ENCODE results near the gene MEX3D.
"Not testable (repeated sequence)": the region's sequence is repeated elsewhere in the genome, so short reads cannot be mapped to it uniquely, and the experiment has no call there.

The MEX3D gene

GRCh38 chr19:1523412-1524286 is 44.5 kb downstream of the MEX3D start, which contains the start of gene PLK5:
Gene PLK5, plus strand, starts transcription at chr19:1524077. Its CDS starts 2,920 bp downstream, at chr19:1526997.
- CTCF ChIA-PET, result no interaction called here
- POLR2A ChIA-PET, result no interaction called here
- TF ChIP-seq NFRKB (IDR thresholded peaks at IDR 0.05) (no peak), BHLHE40 (IDR thresholded peaks at IDR 0.05; ENCODE audit: borderline replicate concordance) (no peak), HDGF (IDR thresholded peaks at IDR 0.05; ENCODE audit: borderline replicate concordance) (no peak), FOXM1 (IDR thresholded peaks at IDR 0.05; ENCODE audit: borderline replicate concordance) (no peak), LEF1 (IDR thresholded peaks at IDR 0.05; ENCODE audit: borderline replicate concordance) (no peak), ARNT (IDR thresholded peaks at IDR 0.05) (no peak), PKNOX1 (IDR thresholded peaks at IDR 0.05) (no peak), FOXK2 (IDR thresholded peaks at IDR 0.05) (no peak), TARDBP (IDR thresholded peaks at IDR 0.05) (no peak), ELF4 (IDR thresholded peaks at IDR 0.05) (no peak), FOXA1 (IDR thresholded peaks at IDR 0.05) (no peak), SUZ12 (IDR thresholded peaks at IDR 0.05) (no peak), ZNF384 (IDR thresholded peaks at IDR 0.05) (no peak)
- no peak for DNase-seq (ENCODE audit: extremely low spot score)

- CTCF ChIA-PET, result no interaction called here
- TF ChIP-seq ZNF384 (IDR thresholded peaks at IDR 0.05), result no peak
- no peak for TF ChIP-seq CTBP1 (IDR thresholded peaks at IDR 0.05; ENCODE audit: borderline replicate concordance)
- no peak for TF ChIP-seq NFRKB (IDR thresholded peaks at IDR 0.05)
- TF ChIP-seq L3MBTL2 (conservative IDR thresholded peaks at IDR 0.05), result no peak
- TF ChIP-seq SUZ12 (IDR thresholded peaks at IDR 0.05), result no peak
- no peak for TF ChIP-seq ARNT (IDR thresholded peaks at IDR 0.05)
- no peak for TF ChIP-seq FOXK2 (IDR thresholded peaks at IDR 0.05)
- no peak for TF ChIP-seq FOXA1 (IDR thresholded peaks at IDR 0.05)
- no peak for TF ChIP-seq BHLHE40 (IDR thresholded peaks at IDR 0.05; ENCODE audit: borderline replicate concordance)
- TF ChIP-seq FOXM1 (IDR thresholded peaks at IDR 0.05; ENCODE audit: borderline replicate concordance), result no peak
- TF ChIP-seq HDGF (IDR thresholded peaks at IDR 0.05; ENCODE audit: borderline replicate concordance), result no peak
- DNase-seq (ENCODE audit: extremely low spot score), result no peak
- POLR2A ChIA-PET, result no interaction called here
Observed at GRCh38 chr19:1522838-1523237, 45.3 kb downstream of the MEX3D start.

- no peak for TF ChIP-seq SUZ12 (IDR thresholded peaks at IDR 0.05)
- TF ChIP-seq HDGF (IDR thresholded peaks at IDR 0.05; ENCODE audit: borderline replicate concordance), result no peak
- TF ChIP-seq TARDBP (IDR thresholded peaks at IDR 0.05), result no peak
- POLR2A ChIA-PET, result no interaction called here
- CTCF ChIA-PET, result no interaction called here
- DNase-seq (ENCODE audit: extremely low spot score), result no peak
Observed at GRCh38 chr19:1522061-1522460, 46.1 kb downstream of the MEX3D start.

- CTCF ChIA-PET, result no interaction called here
- POLR2A ChIA-PET, result no interaction called here
- TF ChIP-seq SUZ12 (IDR thresholded peaks at IDR 0.05) (no peak), BHLHE40 (IDR thresholded peaks at IDR 0.05; ENCODE audit: borderline replicate concordance) (no peak), FOXA1 (IDR thresholded peaks at IDR 0.05) (no peak), LEF1 (IDR thresholded peaks at IDR 0.05; ENCODE audit: borderline replicate concordance) (no peak), ARNT (IDR thresholded peaks at IDR 0.05) (no peak), FOXK2 (IDR thresholded peaks at IDR 0.05) (no peak), PKNOX1 (IDR thresholded peaks at IDR 0.05) (no peak), SP1 (IDR thresholded peaks at IDR 0.05) (no peak), L3MBTL2 (conservative IDR thresholded peaks at IDR 0.05) (no peak), TARDBP (IDR thresholded peaks at IDR 0.05) (no peak), FOXM1 (IDR thresholded peaks at IDR 0.05; ENCODE audit: borderline replicate concordance) (no peak), HDGF (IDR thresholded peaks at IDR 0.05; ENCODE audit: borderline replicate concordance) (no peak), CTBP1 (IDR thresholded peaks at IDR 0.05; ENCODE audit: borderline replicate concordance) (no peak), ZNF384 (IDR thresholded peaks at IDR 0.05) (no peak), NFRKB (IDR thresholded peaks at IDR 0.05) (no peak), ELF4 (IDR thresholded peaks at IDR 0.05) (no peak)
- DNase-seq (ENCODE audit: extremely low spot score), result no peak
Observed at GRCh38 chr19:1521636-1522035, 46.5 kb downstream of the MEX3D start.

- ChIA-PET CTCF (no interaction called here), POLR2A (no interaction called here)
- no peak for DNase-seq (ENCODE audit: extremely low spot score)
- TF ChIP-seq PKNOX1 (IDR thresholded peaks at IDR 0.05), result no peak
- no peak for TF ChIP-seq CTBP1 (IDR thresholded peaks at IDR 0.05; ENCODE audit: borderline replicate concordance)
- no peak for TF ChIP-seq SP1 (IDR thresholded peaks at IDR 0.05)
- no peak for TF ChIP-seq FOXM1 (IDR thresholded peaks at IDR 0.05; ENCODE audit: borderline replicate concordance)
- TF ChIP-seq L3MBTL2 (conservative IDR thresholded peaks at IDR 0.05), result no peak
- no peak for TF ChIP-seq FOXA1 (IDR thresholded peaks at IDR 0.05)
- TF ChIP-seq ZNF384 (IDR thresholded peaks at IDR 0.05), result no peak
- TF ChIP-seq HDGF (IDR thresholded peaks at IDR 0.05; ENCODE audit: borderline replicate concordance), result no peak
- TF ChIP-seq LEF1 (IDR thresholded peaks at IDR 0.05; ENCODE audit: borderline replicate concordance), result no peak
- TF ChIP-seq ELF4 (IDR thresholded peaks at IDR 0.05), result no peak
- TF ChIP-seq BHLHE40 (IDR thresholded peaks at IDR 0.05; ENCODE audit: borderline replicate concordance), result no peak
Observed at GRCh38 chr19:1520203-1520780, 47.8 kb downstream of the MEX3D start.

- DNase-seq (ENCODE audit: extremely low spot score); CTCF ChIA-PET; POLR2A ChIA-PET: not testable (repeated sequence)
Observed at GRCh38 chr19:1519802-1520201, 48.3 kb downstream of the MEX3D start.

Measured in HEK293T (cell line).